IPS-18c (cell line): ENCODE measurements around the gene IRAK2.
"Not testable (repeated sequence)": the region's sequence is repeated elsewhere in the genome, so short reads cannot be mapped to it uniquely, and the experiment has no call there.

Source experiments
- H3K4me3 ChIP-seq: 2 replicates; pipeline ENCODE4 v1.7.0; 2013; ENCODE audit warnings: low read depth, mild to moderate bottlenecking, low read length, moderate library complexity; ENCODE audit not compliant: insufficient read depth
- H3K9me3 ChIP-seq: one replicate; pipeline ENCODE4 v1.6.1; 2013; ENCODE audit warnings: mild to moderate bottlenecking, low read length, moderate library complexity; ENCODE audit not compliant: control insufficient read depth, insufficient read depth

IRAK2 gene, protein sequence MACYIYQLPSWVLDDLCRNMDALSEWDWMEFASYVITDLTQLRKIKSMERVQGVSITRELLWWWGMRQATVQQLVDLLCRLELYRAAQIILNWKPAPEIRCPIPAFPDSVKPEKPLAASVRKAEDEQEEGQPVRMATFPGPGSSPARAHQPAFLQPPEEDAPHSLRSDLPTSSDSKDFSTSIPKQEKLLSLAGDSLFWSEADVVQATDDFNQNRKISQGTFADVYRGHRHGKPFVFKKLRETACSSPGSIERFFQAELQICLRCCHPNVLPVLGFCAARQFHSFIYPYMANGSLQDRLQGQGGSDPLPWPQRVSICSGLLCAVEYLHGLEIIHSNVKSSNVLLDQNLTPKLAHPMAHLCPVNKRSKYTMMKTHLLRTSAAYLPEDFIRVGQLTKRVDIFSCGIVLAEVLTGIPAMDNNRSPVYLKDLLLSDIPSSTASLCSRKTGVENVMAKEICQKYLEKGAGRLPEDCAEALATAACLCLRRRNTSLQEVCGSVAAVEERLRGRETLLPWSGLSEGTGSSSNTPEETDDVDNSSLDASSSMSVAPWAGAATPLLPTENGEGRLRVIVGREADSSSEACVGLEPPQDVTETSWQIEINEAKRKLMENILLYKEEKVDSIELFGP

DNA sequence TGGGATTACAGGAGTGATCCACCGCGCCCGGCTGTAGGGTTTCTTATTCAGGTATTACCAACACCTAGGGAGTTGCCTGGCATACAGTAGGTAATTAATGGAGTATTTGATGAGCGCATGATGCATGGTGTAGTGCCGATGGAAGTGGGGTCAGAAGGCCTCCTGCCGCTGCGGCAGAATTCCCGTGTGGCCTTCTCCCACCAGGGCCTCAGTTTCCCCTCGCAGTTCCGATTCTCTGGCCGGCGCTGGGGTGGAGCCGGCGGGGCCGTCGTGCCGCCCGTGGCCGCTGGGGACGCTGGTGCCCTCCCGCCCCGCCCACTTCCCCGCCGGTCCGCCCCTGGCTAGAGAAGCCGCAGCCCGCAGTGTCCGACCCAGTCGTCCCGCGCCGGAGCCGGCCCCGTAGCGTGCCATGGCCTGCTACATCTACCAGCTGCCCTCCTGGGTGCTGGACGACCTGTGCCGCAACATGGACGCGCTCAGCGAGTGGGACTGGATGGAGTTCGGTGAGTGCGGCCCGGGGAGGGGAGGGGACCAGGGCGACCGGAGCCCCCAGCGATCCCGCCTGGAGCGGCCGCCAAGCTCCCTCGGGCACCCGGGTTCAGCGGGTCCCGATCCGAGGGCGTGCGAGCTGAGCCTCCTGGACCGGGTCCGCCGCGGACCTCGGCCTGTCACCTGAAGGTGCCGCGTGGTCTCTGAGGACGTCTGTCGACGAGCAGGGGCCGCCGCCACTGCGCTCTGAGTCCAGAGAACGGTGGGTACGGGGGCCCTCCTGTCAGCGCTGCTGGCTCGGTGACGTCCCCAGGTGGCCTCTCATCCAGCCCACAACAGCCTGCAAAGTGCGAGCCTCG lies at the start of gene IRAK2:
IRAK2 (plus strand) TSS at position 374 of the 848 bp plus-strand sequence; CDS start at position 410, 36 bp downstream.
- H3K4me3 ChIP-seq: peak within 1 kb of the TSS; percentile 94
- H3K9me3 ChIP-seq: peaks cover 2% of the 10 kb centered on the region

DNA sequence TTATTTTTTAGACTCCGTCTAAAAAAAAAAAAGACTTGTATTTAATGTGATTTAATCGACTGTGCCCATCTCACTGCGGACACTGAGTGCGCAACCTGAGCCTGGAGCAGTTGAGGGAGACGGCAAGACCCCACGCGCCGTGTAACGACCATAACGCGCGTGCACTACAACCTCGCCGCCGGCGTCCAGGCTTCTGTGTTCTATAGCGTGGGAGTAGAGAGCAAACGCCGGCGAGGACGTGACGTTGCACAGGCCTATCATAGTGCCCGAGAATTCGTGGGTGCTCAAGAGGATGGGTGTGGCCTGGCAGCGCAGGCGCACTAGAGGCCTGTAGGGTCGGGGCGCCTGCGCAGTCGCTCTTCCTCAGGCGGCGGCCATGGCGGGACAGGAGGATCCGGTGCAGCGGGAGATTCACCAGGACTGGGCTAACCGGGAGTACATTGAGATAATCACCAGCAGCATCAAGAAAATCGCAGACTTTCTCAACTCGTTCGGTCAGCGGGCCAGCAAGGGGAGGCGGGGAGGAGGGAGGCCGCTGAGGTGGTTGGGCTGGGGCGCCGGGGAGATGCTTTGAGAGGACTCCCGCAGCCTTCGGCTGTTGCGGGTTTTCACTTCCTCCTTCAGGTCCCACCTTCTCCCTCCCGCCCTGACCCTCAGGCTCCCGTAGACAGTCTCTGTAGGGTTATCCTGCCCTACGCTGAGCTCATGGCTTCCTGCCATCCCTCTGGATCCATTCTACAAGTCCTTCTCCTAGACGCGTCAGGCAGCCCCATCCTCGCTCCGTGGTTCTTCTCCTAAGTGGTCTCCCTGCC lies 49.2 kb upstream of the IRAK2 start, which contains the start of gene BRK1:
BRK1 (plus strand) TSS at position 350 of the 812 bp plus-strand sequence; CDS start at position 377, 27 bp downstream.
- no peaks in the 10 kb centered on the region for H3K9me3 ChIP-seq
- peak within 1 kb of the TSS; percentile 92 for H3K4me3 ChIP-seq

GRCh38 chr3:10116138-10116460 lies 48.6 kb upstream of the IRAK2 start:
- Histone ChIP-seq H3K9me3 (no peaks in the 10 kb centered on the region), H3K4me3 (peak overlapping the region; percentile 92)

DNA sequence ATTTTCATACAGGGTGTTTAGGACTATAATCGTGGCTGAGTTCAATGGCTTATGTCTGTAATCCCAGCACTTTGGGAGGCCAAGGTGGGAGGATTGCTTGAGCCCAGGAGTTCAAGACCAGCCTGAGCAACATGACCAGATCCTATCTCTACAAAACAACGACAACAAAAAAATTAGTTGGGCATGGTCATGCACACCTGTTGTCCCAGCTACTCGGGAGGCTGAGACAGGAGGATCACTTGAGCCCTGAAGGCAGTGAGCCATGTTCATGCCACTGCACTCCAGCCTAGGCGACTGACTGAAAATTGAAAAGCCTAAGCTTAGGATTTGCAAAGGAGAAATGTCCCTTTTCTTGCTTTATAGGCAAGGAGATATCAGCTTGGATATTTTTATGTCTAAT lies 47.8 kb upstream of the IRAK2 start:
- no peak overlapping the region; the same call in none of the 2 replicates for H3K4me3 ChIP-seq
- H3K9me3 ChIP-seq: no peaks in the 10 kb centered on the region

DNA sequence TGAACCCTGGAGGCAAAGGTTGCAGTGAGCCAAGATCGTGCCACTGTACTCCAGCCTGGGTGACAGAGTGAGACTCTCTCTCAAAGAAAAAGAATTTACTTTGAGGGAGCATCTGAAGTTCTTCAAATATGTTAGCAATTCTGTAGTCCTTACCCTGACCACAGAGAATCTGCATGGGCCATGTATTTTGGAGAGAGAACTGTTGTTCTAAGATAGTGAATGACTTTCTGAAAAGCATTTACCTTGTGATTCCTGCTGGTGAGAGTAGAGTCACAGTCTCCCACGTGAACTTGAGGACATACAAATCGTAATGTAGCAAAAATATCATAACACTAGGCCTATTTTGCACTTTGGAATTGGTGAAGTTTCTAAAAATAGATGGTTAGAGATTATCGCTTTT lies 45.3 kb upstream of the IRAK2 start:
- H3K9me3 ChIP-seq: no peaks in the 10 kb centered on the region
- no peak overlapping the region for H3K4me3 ChIP-seq

DNA sequence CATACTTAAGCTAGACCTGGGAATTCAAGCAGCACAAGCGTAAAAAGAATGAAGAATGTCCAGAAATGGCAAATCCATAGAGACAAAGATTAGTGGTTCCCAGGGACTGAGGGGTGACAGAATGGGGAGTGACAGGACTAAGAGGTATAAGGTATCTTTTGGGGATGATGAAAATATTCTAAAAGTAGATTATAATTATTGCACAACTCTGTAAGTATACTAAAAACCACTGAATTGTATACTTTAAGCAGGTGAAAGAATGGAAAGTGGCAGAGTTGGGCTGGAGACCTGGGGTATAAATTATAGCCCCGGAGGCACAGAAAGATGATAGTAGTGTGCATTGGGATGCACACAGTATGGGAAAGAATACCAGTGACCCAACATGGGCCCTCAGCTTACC lies 43.7 kb upstream of the IRAK2 start:
- no peak overlapping the region for H3K4me3 ChIP-seq
- H3K9me3 ChIP-seq: no peaks in the 10 kb centered on the region

- no peaks in the 10 kb centered on the region for H3K9me3 ChIP-seq
- H3K4me3 ChIP-seq: no peak overlapping the region
Observed at GRCh38 chr3:10122724-10123123, 42.0 kb upstream of the IRAK2 start.

GRCh38 chr3:10135872-10136271 lies 28.8 kb upstream of the IRAK2 start:
- H3K9me3 ChIP-seq, H3K4me3 ChIP-seq: not testable (repeated sequence)

- Histone ChIP-seq H3K4me3 (no peak overlapping the region), H3K9me3 (no peaks in the 10 kb centered on the region)
Observed at GRCh38 chr3:10136426-10137005, 28.2 kb upstream of the IRAK2 start.

DNA sequence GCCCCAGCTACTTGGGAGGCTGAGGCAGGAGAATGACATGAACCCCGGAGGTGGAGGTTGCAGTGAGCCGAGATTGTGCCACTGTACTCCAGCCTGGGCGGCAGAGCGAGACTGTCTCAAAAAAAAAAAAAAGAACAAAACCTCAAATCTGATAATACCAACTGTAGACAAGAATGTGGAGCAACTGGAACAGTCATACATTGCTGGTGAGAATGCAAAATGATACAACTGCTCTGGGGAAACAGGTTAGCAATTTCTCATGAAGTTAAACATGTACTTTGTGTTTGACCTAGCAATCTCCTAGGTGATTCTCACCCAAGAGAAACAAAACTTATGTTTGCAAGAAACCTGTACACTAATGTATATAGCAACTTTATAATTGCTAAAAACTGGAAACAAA lies 27.5 kb upstream of the IRAK2 start:
- no peaks in the 10 kb centered on the region for H3K9me3 ChIP-seq
- H3K4me3 ChIP-seq: no peak overlapping the region

- Histone ChIP-seq H3K4me3 (peak overlapping the region; percentile 94; the same call in 1 of the 2 replicates), H3K9me3 (no peaks in the 10 kb centered on the region)
Observed at GRCh38 chr3:10140996-10141546, 23.6 kb upstream of the IRAK2 start.

DNA sequence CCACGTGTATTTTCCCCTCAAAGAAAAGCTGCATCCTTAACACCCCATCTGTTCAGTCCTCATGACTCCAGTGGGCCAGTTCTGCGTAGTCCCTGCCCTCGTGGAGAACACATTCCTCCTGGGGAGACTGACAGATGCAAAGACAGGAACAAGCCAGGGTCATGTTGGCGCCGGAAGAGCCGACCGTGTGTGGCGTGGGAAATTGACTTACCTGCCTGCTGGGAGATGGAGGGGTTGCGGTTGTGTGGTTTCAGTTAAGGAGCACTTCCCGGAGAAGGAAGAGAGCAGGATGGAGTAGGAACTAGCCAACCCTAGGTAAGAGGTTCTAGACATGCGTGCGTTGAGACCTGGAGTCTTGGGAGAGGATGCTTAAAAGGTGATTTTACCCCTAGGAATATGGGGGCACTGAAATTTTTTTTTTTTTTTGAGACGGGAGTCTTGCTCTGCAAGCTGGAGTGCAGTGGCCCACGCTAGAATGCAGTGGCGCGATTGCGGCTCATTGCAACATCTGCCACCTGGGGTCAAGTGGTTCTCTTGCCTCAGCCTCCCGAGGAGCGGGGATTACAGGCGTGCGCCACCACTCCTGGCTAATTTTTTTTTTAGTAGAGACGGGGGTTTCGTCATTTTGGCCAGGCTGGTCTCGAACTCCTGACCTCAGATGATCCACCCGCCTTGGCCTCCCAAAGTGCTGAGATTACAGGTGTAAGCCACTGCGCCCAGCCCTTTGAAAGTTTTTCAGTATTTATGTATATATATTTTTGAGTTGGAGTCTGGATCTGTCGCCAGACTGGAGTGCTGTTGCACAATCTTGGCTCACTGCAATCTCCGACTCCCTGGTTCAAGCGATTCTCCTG lies 21.8 kb upstream of the IRAK2 start:
- H3K9me3 ChIP-seq: no peaks in the 10 kb centered on the region

DNA sequence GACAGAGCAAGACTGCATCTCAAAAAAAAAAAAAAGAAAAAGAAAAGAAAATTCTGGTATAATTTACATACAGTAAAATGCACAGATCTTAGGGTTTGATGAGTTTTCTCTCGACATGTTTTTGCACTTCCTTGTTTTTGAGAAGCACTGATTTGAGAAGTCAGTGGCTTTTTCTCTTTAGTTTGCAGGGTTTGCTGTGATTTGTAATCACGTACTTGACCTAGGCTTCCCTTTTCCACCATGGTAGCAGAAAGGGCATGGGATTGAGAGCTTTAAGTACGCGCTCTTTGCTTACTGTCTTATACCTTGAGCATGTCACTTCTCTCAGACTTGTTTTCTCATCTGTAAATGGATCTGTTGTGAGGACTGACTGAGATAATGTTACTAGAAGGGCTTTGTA lies 19.0 kb upstream of the IRAK2 start:
- no peak overlapping the region for H3K4me3 ChIP-seq

More for the DNA sequence above, 21.8 kb upstream of the IRAK2 start:
- H3K4me3 ChIP-seq: peak overlapping the region; percentile 25; the same call in 1 of the 2 replicates

GRCh38 chr3:10149226-10149625 lies 15.5 kb upstream of the IRAK2 start:
- Histone ChIP-seq H3K4me3 (no peak overlapping the region), H3K9me3 (no peaks in the 10 kb centered on the region)

More for the DNA sequence above, 19.0 kb upstream of the IRAK2 start:
- H3K9me3 ChIP-seq: no peaks in the 10 kb centered on the region

DNA sequence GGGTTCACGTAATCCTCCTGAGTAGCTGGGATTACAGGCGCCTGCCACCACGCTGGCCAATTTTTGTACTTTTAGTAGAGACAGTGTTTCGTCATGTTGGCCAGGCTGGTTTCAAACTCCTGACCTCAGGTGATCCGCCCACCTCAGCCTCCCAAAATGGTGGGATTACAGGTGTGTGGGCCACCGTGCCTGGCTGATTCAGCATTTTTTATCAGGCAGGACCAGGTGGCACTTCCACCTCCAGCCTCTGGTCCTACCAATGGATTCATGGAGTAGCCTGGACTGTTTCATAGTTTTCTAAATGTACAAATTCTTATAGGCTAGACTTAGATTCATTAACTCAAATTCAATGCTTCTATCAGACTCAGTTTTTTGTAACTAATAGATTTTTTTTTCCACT lies 13.7 kb upstream of the IRAK2 start:
- Histone ChIP-seq H3K9me3 (no peaks in the 10 kb centered on the region), H3K4me3 (no peak overlapping the region)
